GM12891 (cell line): ENCODE data around the gene SLC6A13.

Experiments
- DNase-seq: peaks from one replicate; pipeline ENCODE4 v3.0.0; 2011; ENCODE audit warnings: low spot score; ENCODE audit not compliant: insufficient read length
- FAIRE-seq: peaks from 2 replicates; lab custom pipeline; 2011; peaks lifted over from hg19 to GRCh38; lab: Jason Lieb, UNC
- PAX5 ChIP-seq: IDR thresholded peaks from 2 replicates; pipeline ENCODE4 v1.6.1; 2011; ENCODE audit warnings: low read length, moderate library complexity, mild to moderate bottlenecking; ENCODE audit not compliant: insufficient read depth, severe bottlenecking
- POLR2A ChIP-seq: IDR thresholded peaks from 2 replicates; pipeline ENCODE4 v1.6.1; 2011; ENCODE audit warnings: low read depth, low read length, control low read depth
- POLR2AphosphoS5 ChIP-seq: IDR thresholded peaks from 2 replicates; pipeline ENCODE4 v1.6.1; 2011; ENCODE audit warnings: low read depth, low read length, control low read depth
- POU2F2 ChIP-seq: IDR thresholded peaks from 2 replicates; pipeline ENCODE4 v1.6.1; 2011; ENCODE audit warnings: low read depth, mild to moderate bottlenecking, control low read depth, low read length, moderate library complexity
- SPI1 ChIP-seq: IDR thresholded peaks from 2 replicates; pipeline ENCODE4 v1.6.1; 2011; ENCODE audit warnings: low read depth, low read length, control low read depth
- TAF1 ChIP-seq: IDR thresholded peaks from 2 replicates; pipeline ENCODE4 v1.6.1; 2011; ENCODE audit warnings: low read depth, low read length, control low read depth

The SLC6A13 gene

GRCh38 chr12:268483-268840, 5.8 kb upstream of the SLC6A13 start:
- FAIRE-seq = no peak
- DNase-seq = no peak
- TF ChIP-seq SPI1 (no peak), POU2F2 (no peak), PAX5 (no peak)

DNA sequence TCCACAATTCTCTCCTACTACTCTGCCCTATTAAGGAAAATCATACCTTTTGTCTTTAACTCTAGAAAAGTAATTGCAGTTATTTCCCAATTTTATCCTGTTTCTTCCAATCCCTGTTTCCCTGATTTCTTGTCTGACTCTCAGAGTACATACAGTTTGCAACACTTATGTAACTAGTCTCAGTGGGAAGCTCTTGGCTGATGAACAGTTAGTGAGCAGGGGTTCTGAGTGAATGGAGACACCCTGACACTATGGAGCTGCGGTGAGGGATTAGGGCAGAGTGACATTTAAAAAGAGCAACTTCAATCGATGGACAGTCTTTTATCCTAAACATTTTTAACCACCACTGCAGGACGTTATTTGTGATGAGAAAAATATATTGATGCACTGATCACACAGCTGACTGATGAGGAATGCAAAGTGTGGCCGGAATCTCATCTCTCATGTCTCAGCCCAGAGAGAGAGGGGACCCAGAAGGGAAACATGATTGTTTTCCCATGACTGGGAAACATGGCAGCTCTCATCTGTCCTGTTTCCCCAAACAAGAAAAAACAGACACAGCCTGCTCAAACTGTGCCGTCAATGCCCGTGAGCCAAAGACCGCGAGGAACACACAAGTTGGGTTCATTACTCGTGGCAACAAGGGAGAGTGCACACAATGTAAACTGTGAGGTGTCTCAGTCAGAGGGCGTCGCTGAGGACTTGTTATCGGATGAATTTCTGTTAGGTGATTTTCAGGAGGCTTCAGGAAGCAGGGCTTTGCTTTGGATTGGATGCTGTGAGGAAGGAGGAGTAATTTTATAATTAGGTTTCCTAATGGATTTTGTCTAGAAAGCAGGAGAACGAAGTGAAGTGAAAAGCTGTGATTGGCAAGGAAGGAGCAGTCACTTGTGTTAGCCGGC, 5.2 kb upstream of the SLC6A13 start:
- no peak for DNase-seq
- no peak for FAIRE-seq
- TF ChIP-seq POLR2AphosphoS5 = no peak
- no peak for TF ChIP-seq PAX5
- TF ChIP-seq POU2F2 = no peak
- TF ChIP-seq POLR2A = no peak
- TF ChIP-seq TAF1 = no peak
- no peak for TF ChIP-seq SPI1

GRCh38 chr12:265096-265495, 2.5 kb upstream of the SLC6A13 start:
- TF ChIP-seq SPI1 = no peak
- TF ChIP-seq POLR2A = no peak
- no peak for TF ChIP-seq TAF1
- no peak for TF ChIP-seq PAX5
- TF ChIP-seq POLR2AphosphoS5 = no peak
- TF ChIP-seq POU2F2 = no peak
- DNase-seq = no peak
- no peak for FAIRE-seq

- TF ChIP-seq PAX5 (no peak), POU2F2 (no peak), POLR2A (no peak), TAF1 (no peak), POLR2AphosphoS5 (no peak)
- no peak for DNase-seq
- no peak for FAIRE-seq
Measured at GRCh38 chr12:264269-264668, 1.6 kb upstream of the SLC6A13 start.

- TF ChIP-seq TAF1 (no peak), PAX5 (no peak), SPI1 (no peak), POU2F2 (no peak), POLR2AphosphoS5 (no peak), POLR2A (no peak)
- DNase-seq (no peak), FAIRE-seq (no peak)
Measured at GRCh38 chr12:263574-263973, 938 bp upstream of the SLC6A13 start.

GRCh38 chr12:262113-262512, 523 bp downstream of the SLC6A13 start:
- TF ChIP-seq POLR2AphosphoS5 = no peak
- no peak for TF ChIP-seq POLR2A
- no peak for DNase-seq

DNA sequence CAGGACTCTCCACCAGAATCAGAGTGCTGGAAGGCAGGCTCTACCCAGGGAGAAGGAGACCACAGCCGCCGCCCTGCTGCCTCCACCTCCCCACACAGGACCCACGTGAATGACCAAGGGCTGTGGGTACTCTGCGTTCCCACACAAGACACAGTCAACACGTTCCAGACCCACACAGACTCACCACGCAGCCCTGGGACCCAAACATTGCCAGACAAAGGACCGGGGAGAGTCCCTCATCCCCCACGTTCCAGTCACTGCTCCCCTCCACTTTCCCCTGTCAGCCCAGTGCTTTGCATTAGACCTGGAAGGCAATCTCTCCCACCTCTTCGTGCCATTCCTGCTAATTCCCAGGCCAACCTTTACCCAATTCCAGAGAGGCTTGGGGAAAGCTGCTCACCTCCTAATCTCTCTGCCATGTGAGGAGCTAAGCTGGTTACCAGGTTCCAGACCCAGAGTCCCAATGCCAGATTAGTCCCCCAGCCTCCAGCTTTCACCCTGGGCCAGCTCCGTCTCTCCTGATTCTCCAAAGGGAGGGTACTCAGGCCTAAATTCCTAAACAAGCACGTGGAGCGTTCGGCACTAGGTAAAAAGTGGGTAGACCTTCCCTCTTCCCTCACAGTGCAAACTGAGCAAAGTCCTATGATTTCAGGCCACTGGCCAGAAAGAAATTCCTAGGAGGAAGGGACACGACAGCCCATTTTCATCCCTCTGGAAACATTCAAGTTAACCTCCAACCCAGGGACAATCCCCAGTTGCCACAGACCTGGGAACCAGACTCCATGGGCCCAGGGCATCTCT, 4.9 kb downstream of the SLC6A13 start:
- FAIRE-seq = no peak
- no peak for DNase-seq
- no peak for TF ChIP-seq POLR2AphosphoS5
- TF ChIP-seq POLR2A = no peak
- TF ChIP-seq SPI1 = no peak
- TF ChIP-seq PAX5 = no peak
- no peak for TF ChIP-seq TAF1
- no peak for TF ChIP-seq POU2F2

More at GRCh38 chr12:262113-262512, 523 bp downstream of the SLC6A13 start:
- FAIRE-seq = no peak

DNA sequence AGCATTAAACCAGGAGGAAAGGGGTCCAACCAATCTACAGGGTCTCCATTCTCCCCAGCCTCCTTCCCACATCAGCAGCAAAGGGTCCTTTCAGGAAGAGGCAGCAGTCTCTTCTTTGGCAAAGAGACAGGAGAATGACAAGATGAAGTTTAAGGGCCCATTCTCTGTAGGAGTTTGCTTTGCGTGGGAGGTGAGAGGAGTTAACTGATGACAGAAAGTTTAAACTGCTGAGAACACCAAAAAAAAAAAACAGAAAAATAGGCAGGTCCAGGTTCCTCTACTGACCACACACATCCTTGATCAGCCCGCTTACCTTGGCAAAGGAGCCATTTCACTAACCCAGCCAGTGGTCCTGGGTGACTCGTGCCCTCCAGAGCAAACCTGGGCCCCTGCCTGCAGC, 5.7 kb downstream of the SLC6A13 start:
- TF ChIP-seq POLR2A = no peak
- no peak for TF ChIP-seq POU2F2
- TF ChIP-seq POLR2AphosphoS5 = no peak
- TF ChIP-seq TAF1 = no peak
- no peak for TF ChIP-seq PAX5
- no peak for TF ChIP-seq SPI1
- no peak for DNase-seq
- FAIRE-seq = no peak

- TF ChIP-seq PAX5 (no peak), POLR2AphosphoS5 (no peak)
- FAIRE-seq = no peak
- DNase-seq = no peak
Measured at GRCh38 chr12:256225-256624, 6.4 kb downstream of the SLC6A13 start.

DNA sequence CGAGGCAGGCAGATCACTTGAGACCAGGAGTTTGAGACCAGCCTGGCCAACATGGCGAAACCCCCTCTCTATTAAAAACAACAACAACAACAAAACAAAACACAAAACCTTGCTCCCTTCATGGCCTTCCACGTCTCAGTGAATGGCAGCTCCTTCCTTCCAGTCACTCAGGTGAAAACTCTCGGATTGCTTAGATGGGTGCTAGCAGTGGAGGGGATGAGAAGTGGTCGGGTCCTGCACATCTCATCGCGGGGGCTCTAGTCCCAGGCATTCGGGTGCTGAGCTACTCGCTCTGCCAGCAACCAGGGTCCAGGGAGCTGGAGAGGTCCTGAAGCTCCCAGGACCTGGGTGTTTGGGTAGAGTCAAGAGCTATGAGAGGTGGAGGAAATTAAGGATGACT, 7.7 kb downstream of the SLC6A13 start:
- no peak for DNase-seq
- FAIRE-seq = no peak
- no peak for TF ChIP-seq POU2F2
- no peak for TF ChIP-seq POLR2AphosphoS5
- no peak for TF ChIP-seq SPI1
- TF ChIP-seq TAF1 = no peak
- no peak for TF ChIP-seq POLR2A
- TF ChIP-seq PAX5 = no peak
